Measurements from ENCODE around the gene DNAJC17. TPM values are rescaled to one million over a fixed set of nuclear protein-coding genes. Genes with fewer than 3 reads are reported as not detected.
A peak's percentile ranks its signal among the peaks of the same experiment; 100 is the strongest.

Gene DNAJC17
- total and polyA plus RNA-seq, 2 of the 13 experiments (the other 11 are each of a cell fraction or from before 2014, with no cell fraction given): 22.2 to 26.5 TPM

GRCh38 chr15:40793216-40793989 lies 13.9 kb downstream of the DNAJC17 start (continued):
- TF ChIP-seq, protein P1, sequence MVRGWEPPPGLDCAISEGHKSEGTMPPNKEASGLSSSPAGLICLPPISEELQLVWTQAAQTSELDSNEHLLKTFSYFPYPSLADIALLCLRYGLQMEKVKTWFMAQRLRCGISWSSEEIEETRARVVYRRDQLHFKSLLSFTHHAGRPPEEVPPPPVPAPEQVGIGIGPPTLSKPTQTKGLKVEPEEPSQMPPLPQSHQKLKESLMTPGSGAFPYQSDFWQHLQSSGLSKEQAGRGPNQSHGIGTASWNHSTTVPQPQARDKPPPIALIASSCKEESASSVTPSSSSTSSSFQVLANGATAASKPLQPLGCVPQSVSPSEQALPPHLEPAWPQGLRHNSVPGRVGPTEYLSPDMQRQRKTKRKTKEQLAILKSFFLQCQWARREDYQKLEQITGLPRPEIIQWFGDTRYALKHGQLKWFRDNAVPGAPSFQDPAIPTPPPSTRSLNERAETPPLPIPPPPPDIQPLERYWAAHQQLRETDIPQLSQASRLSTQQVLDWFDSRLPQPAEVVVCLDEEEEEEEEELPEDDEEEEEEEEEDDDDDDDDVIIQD (CRISPR knock-in tag; IDR thresholded peaks at IDR 0.05; ENCODE audit: low read depth): peak; percentile 82; the same call in 1 of the 2 replicates
- TF ChIP-seq, protein P2, sequence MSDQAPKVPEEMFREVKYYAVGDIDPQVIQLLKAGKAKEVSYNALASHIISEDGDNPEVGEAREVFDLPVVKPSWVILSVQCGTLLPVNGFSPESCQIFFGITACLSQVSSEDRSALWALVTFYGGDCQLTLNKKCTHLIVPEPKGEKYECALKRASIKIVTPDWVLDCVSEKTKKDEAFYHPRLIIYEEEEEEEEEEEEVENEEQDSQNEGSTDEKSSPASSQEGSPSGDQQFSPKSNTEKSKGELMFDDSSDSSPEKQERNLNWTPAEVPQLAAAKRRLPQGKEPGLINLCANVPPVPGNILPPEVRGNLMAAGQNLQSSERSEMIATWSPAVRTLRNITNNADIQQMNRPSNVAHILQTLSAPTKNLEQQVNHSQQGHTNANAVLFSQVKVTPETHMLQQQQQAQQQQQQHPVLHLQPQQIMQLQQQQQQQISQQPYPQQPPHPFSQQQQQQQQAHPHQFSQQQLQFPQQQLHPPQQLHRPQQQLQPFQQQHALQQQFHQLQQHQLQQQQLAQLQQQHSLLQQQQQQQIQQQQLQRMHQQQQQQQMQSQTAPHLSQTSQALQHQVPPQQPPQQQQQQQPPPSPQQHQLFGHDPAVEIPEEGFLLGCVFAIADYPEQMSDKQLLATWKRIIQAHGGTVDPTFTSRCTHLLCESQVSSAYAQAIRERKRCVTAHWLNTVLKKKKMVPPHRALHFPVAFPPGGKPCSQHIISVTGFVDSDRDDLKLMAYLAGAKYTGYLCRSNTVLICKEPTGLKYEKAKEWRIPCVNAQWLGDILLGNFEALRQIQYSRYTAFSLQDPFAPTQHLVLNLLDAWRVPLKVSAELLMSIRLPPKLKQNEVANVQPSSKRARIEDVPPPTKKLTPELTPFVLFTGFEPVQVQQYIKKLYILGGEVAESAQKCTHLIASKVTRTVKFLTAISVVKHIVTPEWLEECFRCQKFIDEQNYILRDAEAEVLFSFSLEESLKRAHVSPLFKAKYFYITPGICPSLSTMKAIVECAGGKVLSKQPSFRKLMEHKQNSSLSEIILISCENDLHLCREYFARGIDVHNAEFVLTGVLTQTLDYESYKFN (CRISPR knock-in tag; conservative IDR thresholded peaks at IDR 0.05): peak; percentile 94
- TF ChIP-seq ZNF317 (CRISPR knock-in tag; IDR thresholded peaks at IDR 0.05): peak; percentile 94
- no peak for TF ChIP-seq TAF15 (IDR thresholded peaks at IDR 0.05; ENCODE audit: low read depth, low read length, poor library complexity, severe bottlenecking)
- TF ChIP-seq ZFP36L1 (CRISPR knock-in tag; IDR thresholded peaks at IDR 0.05): 0 out of 2 replicates have a peak, but pooled peaks have one; percentile 23
- TF ChIP-seq ZGPAT (CRISPR knock-in tag; IDR thresholded peaks at IDR 0.05): peak; percentile 77
- no peak for TF ChIP-seq ZKSCAN1 (IDR thresholded peaks at IDR 0.05; ENCODE audit: low read length)
- TF ChIP-seq ZMYM4 (CRISPR knock-in tag; IDR thresholded peaks at IDR 0.05): peak; percentile 25; the same call in 1 of the 2 replicates
- TF ChIP-seq HNF1A (IDR thresholded peaks at IDR 0.05; ENCODE audit: low read depth): peak; percentile 68; the same call in 1 of the 2 replicates
- peak; percentile 53; the same call in 1 of the 2 replicates for TF ChIP-seq HNF1A (CRISPR knock-in tag; IDR thresholded peaks at IDR 0.05; ENCODE audit: borderline replicate concordance)
- TF ChIP-seq, protein P3, sequence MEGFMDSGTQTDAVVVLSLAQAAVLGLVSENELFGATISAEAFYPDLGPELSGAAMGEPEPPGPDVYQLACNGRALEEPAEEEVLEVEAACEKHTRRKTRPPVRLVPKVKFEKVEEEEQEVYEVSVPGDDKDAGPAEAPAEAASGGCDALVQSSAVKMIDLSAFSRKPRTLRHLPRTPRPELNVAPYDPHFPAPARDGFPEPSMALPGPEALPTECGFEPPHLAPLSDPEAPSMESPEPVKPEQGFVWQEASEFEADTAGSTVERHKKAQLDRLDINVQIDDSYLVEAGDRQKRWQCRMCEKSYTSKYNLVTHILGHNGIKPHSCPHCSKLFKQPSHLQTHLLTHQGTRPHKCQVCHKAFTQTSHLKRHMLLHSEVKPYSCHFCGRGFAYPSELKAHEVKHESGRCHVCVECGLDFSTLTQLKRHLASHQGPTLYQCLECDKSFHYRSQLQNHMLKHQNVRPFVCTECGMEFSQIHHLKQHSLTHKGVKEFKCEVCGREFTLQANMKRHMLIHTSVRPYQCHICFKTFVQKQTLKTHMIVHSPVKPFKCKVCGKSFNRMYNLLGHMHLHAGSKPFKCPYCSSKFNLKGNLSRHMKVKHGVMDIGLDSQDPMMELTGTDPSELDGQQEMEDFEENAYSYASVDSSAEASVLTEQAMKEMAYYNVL (CRISPR knock-in tag; IDR thresholded peaks at IDR 0.05; ENCODE audit: borderline replicate concordance): peak; percentile 92
- TF ChIP-seq ZNF720 (CRISPR knock-in tag; IDR thresholded peaks at IDR 0.05): no peak
- TF ChIP-seq SKI (IDR thresholded peaks at IDR 0.05; ENCODE audit: partially characterized antibody): peak; percentile 43
- peak; percentile 78; the same call in 1 of the 2 replicates for TF ChIP-seq RXRA (CRISPR knock-in tag; IDR thresholded peaks at IDR 0.05)

All from HepG2 (cell line).